ENCODE results near the gene RSPH4A. TPM values are rescaled to one million over a fixed set of nuclear protein-coding genes. Genes with fewer than 3 reads are reported as not detected.

Gene RSPH4A
- total RNA-seq, 1 donor from 2014 or later: not detected

- TF ChIP-seq POLR2A (IDR thresholded peaks at IDR 0.05) (no peak), CTCF (IDR thresholded peaks at IDR 0.05) (no peak), POLR2AphosphoS5 (IDR thresholded peaks at IDR 0.05; ENCODE audit: insufficient read depth in 1 of 2, low read depth in 1 of 2) (no peak)
- no peak overlapping the region for H3K4me3 ChIP-seq
- no peaks in the 10 kb centered on the region for H3K27me3 ChIP-seq
- H3K36me3 ChIP-seq: no peaks in the 10 kb centered on the region
- H3K4me1 ChIP-seq: peaks cover 26% of the 10 kb centered on the region
- intact Hi-C loops (cut with DNase I): no loop called here
- H3K9me3 ChIP-seq: no peaks in the 10 kb centered on the region
- H3K27ac ChIP-seq: no peak overlapping the region
- DNase-seq (ENCODE audit: extremely low spot score in 2 of 2): no peak
These were observed 50.6 kb downstream of the RSPH4A start for GRCh38 chr6:116666869-116667268.

GRCh38 chr6:116667623-116668022 is 51.3 kb downstream of the RSPH4A start:
- no peak for DNase-seq (ENCODE audit: extremely low spot score in 2 of 2)
- H3K4me3 ChIP-seq: peak overlapping the region; percentile 71 to 93
- intact Hi-C loops (cut with DNase I): no loop called here
- no peak for TF ChIP-seq POLR2AphosphoS5 (IDR thresholded peaks at IDR 0.05; ENCODE audit: insufficient read depth in 1 of 2, low read depth in 1 of 2)
- TF ChIP-seq POLR2A (IDR thresholded peaks at IDR 0.05): no peak
- TF ChIP-seq CTCF (IDR thresholded peaks at IDR 0.05): no peak
- peaks cover 26% of the 10 kb centered on the region for H3K4me1 ChIP-seq
- H3K27me3 ChIP-seq: no peaks in the 10 kb centered on the region
- H3K9me3 ChIP-seq: no peaks in the 10 kb centered on the region
- no peaks in the 10 kb centered on the region for H3K36me3 ChIP-seq
- H3K27ac ChIP-seq: no peak overlapping the region

- intact Hi-C loops (cut with DNase I): no loop called here
- DNase-seq (ENCODE audit: extremely low spot score in 2 of 2): no peak
These were observed 56.0 kb downstream of the RSPH4A start for GRCh38 chr6:116672306-116672705.

GRCh38 chr6:116676021-116676420 is 59.7 kb downstream of the RSPH4A start:
- Histone ChIP-seq H3K36me3 (no peaks in the 10 kb centered on the region), H3K27me3 (no peaks in the 10 kb centered on the region), H3K9me3 (no peaks in the 10 kb centered on the region), H3K27ac (no peak overlapping the region), H3K4me1 (no peaks in the 10 kb centered on the region), H3K4me3 (no peak overlapping the region)
- intact Hi-C loops (cut with DNase I): no loop called here
- TF ChIP-seq POLR2AphosphoS5 (IDR thresholded peaks at IDR 0.05; ENCODE audit: insufficient read depth in 1 of 2, low read depth in 1 of 2): no peak
- no peak for TF ChIP-seq CTCF (IDR thresholded peaks at IDR 0.05)
- no peak for TF ChIP-seq POLR2A (IDR thresholded peaks at IDR 0.05)
- DNase-seq (ENCODE audit: extremely low spot score in 2 of 2): no peak

More at GRCh38 chr6:116672306-116672705, 56.0 kb downstream of the RSPH4A start:
- Histone ChIP-seq H3K27ac (no peak overlapping the region), H3K27me3 (no peaks in the 10 kb centered on the region), H3K4me3 (no peak overlapping the region), H3K36me3 (no peaks in the 10 kb centered on the region), H3K9me3 (no peaks in the 10 kb centered on the region), H3K4me1 (peaks cover 7% of the 10 kb centered on the region)
- no peak for TF ChIP-seq CTCF (IDR thresholded peaks at IDR 0.05)
- no peak for TF ChIP-seq POLR2A (IDR thresholded peaks at IDR 0.05)
- TF ChIP-seq POLR2AphosphoS5 (IDR thresholded peaks at IDR 0.05; ENCODE audit: insufficient read depth in 1 of 2, low read depth in 1 of 2): no peak

GRCh38 chr6:116680880-116681672 is 64.8 kb downstream of the RSPH4A start, which contains the start of gene KPNA5:
Gene KPNA5, plus strand, starts transcription at chr6:116681211. Its CDS starts 124 bp downstream, at chr6:116681335.
- DNase-seq (ENCODE audit: extremely low spot score in 2 of 2): peak in 1 of 2 donors; percentile 91
- intact Hi-C loops (cut with DNase I): no loop called here
- TF ChIP-seq POLR2AphosphoS5 (IDR thresholded peaks at IDR 0.05; ENCODE audit: insufficient read depth in 1 of 2, low read depth in 1 of 2) (peak; percentile 61 to 91), POLR2A (IDR thresholded peaks at IDR 0.05) (peak in 1 of 2 donors; percentile 62), CTCF (IDR thresholded peaks at IDR 0.05) (no peak)

More at GRCh38 chr6:116680880-116681672, 64.8 kb downstream of the RSPH4A start, which contains the start of gene KPNA5:
- Histone ChIP-seq H3K36me3 (no peaks in the 10 kb centered on the region), H3K4me3 (peak within 1 kb of the TSS; percentile 80 to 90), H3K4me1 (peaks cover 15% of the 10 kb centered on the region), H3K27me3 (no peaks in the 10 kb centered on the region), H3K27ac (peak within 1 kb of the TSS; percentile 87), H3K9me3 (no peaks in the 10 kb centered on the region)

All from vagina (tissue), 2 donors.